A549 (cell line): ENCODE measurements around the gene ZNF423. TPM values are rescaled to one million over a fixed set of nuclear protein-coding genes. Genes with fewer than 3 reads are reported as not detected.
"Not testable (repeated sequence)": the region's sequence is repeated elsewhere in the genome, so short reads cannot be mapped to it uniquely, and the experiment has no call there.

Source experiments
- ATAC-seq, 2 experiments: fragments of 200-7000 bp in 1 of 2; fragments of >200 bp in 1 of 2; cut with Nextera tagmentation in 1 of 2; cut with Tn5 transposase in 1 of 2; 3 replicates each; pipeline versions ENCODE4 v1.8.0 to v1.9.1; 2018 to 2020; ENCODE audit warnings: mild to moderate bottlenecking in 1 of 2, moderate library complexity in 1 of 2
- CTCF ChIA-PET: fragments of 300-600 bp; sonication (Branson Sonifier 250); formaldehyde crosslinking; extraction: SDS; loops from one replicate; lab custom pipeline; 2021; ENCODE audit warnings: antibody characterized with exemption, inconsistent platforms; lab: Yijun Ruan, JAX
- POLR2A ChIA-PET: fragments of 350-600 bp; formaldehyde crosslinking; extraction: SDS; loops from one replicate; lab custom pipeline; 2021; ENCODE audit warnings: antibody characterized with exemption, inconsistent platforms; lab: Yijun Ruan, JAX
- DNase-seq, 2 experiments: peaks; one replicate each; pipeline versions ENCODE4 v3.0.0 to v3.0.0-alpha.2; 2011 to 2016; ENCODE audit warnings: low read depth in 1 of 2, low spot score in 1 of 2
- FAIRE-seq: peaks from 2 replicates; lab custom pipeline; 2011; peaks lifted over from hg19 to GRCh38; lab: Jason Lieb, UNC
- H3K27ac ChIP-seq, 2 experiments: fragments of >200 bp; sonication (Bioruptor Twin); formaldehyde crosslinking; 3 replicates each; pipeline ENCODE4 v1.5.1; 2016 to 2017
- H3K4me1 ChIP-seq: fragments of >200 bp; sonication (Bioruptor Twin); formaldehyde crosslinking; 3 replicates; pipeline ENCODE4 v1.6.1; 2016
- H3K4me2 ChIP-seq: fragments of >200 bp; sonication (Bioruptor Twin); formaldehyde crosslinking; 3 replicates; pipeline ENCODE4 v1.6.1; 2016
- H3K4me3 ChIP-seq: fragments of >200 bp; sonication (Bioruptor Twin); formaldehyde crosslinking; 3 replicates; pipeline ENCODE4 v1.5.1; 2016
- H3K9me3 ChIP-seq: fragments of >200 bp; sonication (Bioruptor Twin); formaldehyde crosslinking; 3 replicates; pipeline ENCODE4 v1.6.1; 2016
- CBX2 ChIP-seq: fragments of 200-600 bp; sonication (generic); IDR thresholded peaks from 2 replicates; pipeline ENCODE4 v1.6.1; 2016; ENCODE audit warnings: low read depth, mild to moderate bottlenecking, borderline replicate concordance
- CEBPB ChIP-seq, 2 experiments: fragments of >200 bp in 1 of 2; sonication (Bioruptor Twin) in 1 of 2; formaldehyde crosslinking in 1 of 2; IDR thresholded peaks; 2 replicates each; pipeline ENCODE4 v1.6.1; 2012 to 2016
- CTCF ChIP-seq: fragments of >200 bp; sonication (Bioruptor Twin); formaldehyde crosslinking; IDR thresholded peaks from 3 replicates; pipeline ENCODE4 v1.5.1; 2016
- E2F6 ChIP-seq: IDR thresholded peaks from 2 replicates; pipeline ENCODE4 v1.6.1; 2012; ENCODE audit warnings: low read depth, borderline replicate concordance
- EHMT2 ChIP-seq: fragments of 200-600 bp; sonication (generic); IDR thresholded peaks from 2 replicates; pipeline ENCODE4 v1.6.1; 2016; ENCODE audit warnings: antibody characterized with exemption, low read depth, mild to moderate bottlenecking, moderate library complexity
- ELK1 ChIP-seq: fragments of 150-350 bp; IDR thresholded peaks from 2 replicates; pipeline ENCODE4 v1.6.1; 2014; ENCODE audit warnings: low read depth, mild to moderate bottlenecking, low read length
- HDAC2 ChIP-seq: fragments of 200-600 bp; sonication (generic); IDR thresholded peaks from 2 replicates; pipeline ENCODE4 v1.6.1; 2016
- HEYL ChIP-seq: fragments of 250-450 bp; sonication (Bioruptor Pico); IDR thresholded peaks from 2 replicates; pipeline ENCODE4 v1.8.0; 2021; ENCODE audit warnings: mild to moderate bottlenecking, moderate library complexity
- HOXB5 ChIP-seq: fragments of 250-450 bp; sonication (Bioruptor Pico); IDR thresholded peaks from 2 replicates; pipeline ENCODE4 v1.5.0; 2020; ENCODE audit warnings: mild to moderate bottlenecking, moderate library complexity
- JUN ChIP-seq, 2 experiments: fragments of >200 bp; sonication (Bioruptor Twin); formaldehyde crosslinking; IDR thresholded peaks; 2 replicates in 1 of 2; 3 replicates in 1 of 2; pipeline ENCODE4 v1.6.1; 2016 to 2017
- KDM1A ChIP-seq: fragments of 200-600 bp; sonication (generic); IDR thresholded peaks from 2 replicates; pipeline ENCODE4 v1.6.1; 2016; ENCODE audit warnings: low read depth, mild to moderate bottlenecking
- KDM5A ChIP-seq: fragments of 200-600 bp; sonication (generic); IDR thresholded peaks from 2 replicates; pipeline ENCODE4 v1.6.1; 2016; ENCODE audit warnings: antibody characterized with exemption, mild to moderate bottlenecking
- MAFK ChIP-seq: fragments of 450-650 bp; IDR thresholded peaks from 2 replicates; pipeline ENCODE4 v1.6.1; 2014; ENCODE audit not compliant: partially characterized antibody
- NR3C1 ChIP-seq: fragments of >200 bp; sonication (Bioruptor Twin); formaldehyde crosslinking; IDR thresholded peaks from 3 replicates; pipeline ENCODE4 v1.6.1; 2017
- POLR2AphosphoS2 ChIP-seq: conservative IDR thresholded peaks from 2 replicates; pipeline ENCODE4 v1.6.1; 2012; ENCODE audit warnings: low read length, improper control_type of control experiment, inconsistent platforms
- SMC3 ChIP-seq: fragments of >200 bp; sonication (Bioruptor Twin); formaldehyde crosslinking; IDR thresholded peaks from 3 replicates; pipeline ENCODE4 v1.6.1; 2018; ENCODE audit warnings: inconsistent platforms
- USF2 ChIP-seq: fragments of 450-650 bp; IDR thresholded peaks from 2 replicates; pipeline ENCODE4 v1.6.1; 2014; ENCODE audit warnings: antibody characterized with exemption
- ZC3H11A ChIP-seq: fragments of 450-650 bp; IDR thresholded peaks from 2 replicates; pipeline ENCODE4 v1.6.1; 2014; ENCODE audit warnings: antibody characterized with exemption, mild to moderate bottlenecking
- ZSCAN20 ChIP-seq: fragments of 250-450 bp; sonication (Bioruptor Pico); IDR thresholded peaks from 2 replicates; pipeline ENCODE4 v1.8.0; 2022; ENCODE audit warnings: mild to moderate bottlenecking, moderate library complexity
- WGBS: methylation state at CpG from one replicate; pipeline ENCODE4 v1.1.6; 2017; ENCODE audit errors: missing lambda C conversion rate; 5-methylcytosine and 5-hydroxymethylcytosine counted together
- polyA plus RNA-seq, 4 experiments: library from polyadenylated mRNA; depleted of rRNA in 3 of 4; stranded (reverse); fragments of >200 nt; fragmentation: RNase III in 1 of 4; extraction: RNeasy Plus Mini Kit Qiagen cat#74134 plus additional on column Dnase treatment in 1 of 4; gene quantifications; 2 replicates in 3 of 4; 3 replicates in 1 of 4; pipeline ENCODE4 v1.2.3, GENCODE V29; 2011 to 2017
- TF ChIP-seq, protein P1 (sequence below): IDR thresholded peaks from 2 replicates; pipeline ENCODE4 v1.6.1; 2012
- TF ChIP-seq, protein P2 (sequence below): fragments of 250-450 bp; sonication (Bioruptor Pico); IDR thresholded peaks from 2 replicates; pipeline ENCODE4 v1.5.0; 2021; ENCODE audit warnings: mild to moderate bottlenecking, moderate library complexity, borderline replicate concordance
- TF ChIP-seq, protein P3 (sequence below): fragments of 250-450 bp; sonication (Bioruptor Pico); IDR thresholded peaks from 2 replicates; pipeline ENCODE4 v1.5.0; 2020; ENCODE audit warnings: low read depth, mild to moderate bottlenecking, moderate library complexity

Gene ZNF423
- polyA plus RNA-seq, 2 of the 4 experiments (the other 2 are of a cell fraction): 0.04 to 0.10 TPM

DNA sequence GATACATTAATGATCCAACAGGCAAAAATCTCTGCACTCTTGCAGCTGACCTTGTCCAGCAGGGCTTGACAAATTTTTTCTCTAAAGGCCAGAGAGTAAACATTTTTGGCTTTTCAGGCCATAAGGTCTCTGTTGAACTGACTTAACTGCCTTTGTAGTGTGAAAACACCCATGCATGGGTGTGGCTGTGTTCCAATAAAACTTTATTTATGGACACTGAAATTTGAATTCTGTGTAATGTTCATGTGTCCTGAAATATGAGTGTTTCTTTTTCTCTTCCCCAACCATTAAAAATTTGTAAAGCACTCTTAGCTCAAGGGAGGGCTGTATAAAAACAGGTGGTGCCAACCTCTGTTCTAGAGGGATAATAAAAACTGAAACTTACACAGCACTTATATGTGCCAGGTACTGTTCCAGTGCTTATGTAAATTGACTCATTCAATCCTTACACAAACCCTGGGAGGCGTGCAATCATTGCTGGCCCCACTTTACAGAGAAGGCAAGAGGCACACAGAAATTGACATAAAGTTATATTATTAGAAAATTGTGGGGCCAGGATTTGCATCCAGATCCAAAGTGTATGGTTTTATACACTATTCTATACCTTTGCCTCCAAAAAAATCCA lies 18.8 kb upstream of the ZNF423 start (continued):
- TF ChIP-seq JUN (IDR thresholded peaks at IDR 0.05) (no peak), E2F6 (no peak)
- TF ChIP-seq, all 56 proteins: peak for 0

- 72% methylated on average over 5 of the region's 5 CpGs for WGBS
- ATAC-seq, H3K9me3 ChIP-seq, FAIRE-seq, DNase-seq, H3K4me3 ChIP-seq, H3K4me2 ChIP-seq, POLR2A ChIA-PET, H3K27ac ChIP-seq, H3K4me1 ChIP-seq: not testable (repeated sequence)
- TF ChIP-seq MAFK: peak; percentile 97
- CTCF ChIA-PET: interaction anchor here (13.1 kb wide), 1 partner anchor 14 kb away, joined by 116 read pairs; the partner anchor contains the start of gene ZNF423
Measured at GRCh38 chr16:49871824-49872223, 15.9 kb upstream of the ZNF423 start.

DNA sequence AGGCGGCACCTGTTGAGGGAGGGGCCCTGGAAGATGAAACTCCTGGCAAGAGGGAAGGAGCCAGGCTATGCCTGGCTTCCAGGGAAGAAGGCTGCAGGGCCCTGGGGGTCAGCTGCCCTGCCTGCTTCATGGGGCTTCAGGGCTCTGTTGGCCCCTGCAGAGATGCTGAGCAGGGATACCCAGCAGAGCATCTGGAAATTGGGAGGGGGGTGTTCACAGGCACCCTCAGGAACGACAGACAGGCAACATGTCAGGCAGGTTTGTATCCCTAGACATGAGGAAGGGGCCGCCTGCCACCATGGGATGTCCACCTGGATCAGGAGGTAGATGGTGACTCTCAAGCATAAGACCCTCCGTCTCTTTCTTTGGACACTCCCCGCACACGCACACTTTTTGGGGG lies 13.8 kb upstream of the ZNF423 start:
- no peaks in the 10 kb centered on the region for H3K4me1 ChIP-seq
- ChIA-PET CTCF (interaction anchor here (13.1 kb wide), 1 partner anchor 12 kb away, joined by 116 read pairs; the partner anchor contains the start of gene ZNF423), POLR2A (no interaction called here)
- FAIRE-seq (no peak), ATAC-seq (no peak), DNase-seq (no peak)
- WGBS: 46% methylated on average over 6 of the region's 6 CpGs
- no peak overlapping the region for H3K4me2 ChIP-seq
- no peak overlapping the region for H3K27ac ChIP-seq
- H3K9me3 ChIP-seq: no peaks in the 10 kb centered on the region
- TF ChIP-seq SMC3 (no peak), ZSCAN20 (no peak), POLR2AphosphoS2 (no peak), HOXB5 (CRISPR knock-in tag) (no peak), CTCF (no peak), ZC3H11A (no peak)
- TF ChIP-seq, all 56 proteins: peak for 0
- H3K4me3 ChIP-seq: no peak overlapping the region

DNA sequence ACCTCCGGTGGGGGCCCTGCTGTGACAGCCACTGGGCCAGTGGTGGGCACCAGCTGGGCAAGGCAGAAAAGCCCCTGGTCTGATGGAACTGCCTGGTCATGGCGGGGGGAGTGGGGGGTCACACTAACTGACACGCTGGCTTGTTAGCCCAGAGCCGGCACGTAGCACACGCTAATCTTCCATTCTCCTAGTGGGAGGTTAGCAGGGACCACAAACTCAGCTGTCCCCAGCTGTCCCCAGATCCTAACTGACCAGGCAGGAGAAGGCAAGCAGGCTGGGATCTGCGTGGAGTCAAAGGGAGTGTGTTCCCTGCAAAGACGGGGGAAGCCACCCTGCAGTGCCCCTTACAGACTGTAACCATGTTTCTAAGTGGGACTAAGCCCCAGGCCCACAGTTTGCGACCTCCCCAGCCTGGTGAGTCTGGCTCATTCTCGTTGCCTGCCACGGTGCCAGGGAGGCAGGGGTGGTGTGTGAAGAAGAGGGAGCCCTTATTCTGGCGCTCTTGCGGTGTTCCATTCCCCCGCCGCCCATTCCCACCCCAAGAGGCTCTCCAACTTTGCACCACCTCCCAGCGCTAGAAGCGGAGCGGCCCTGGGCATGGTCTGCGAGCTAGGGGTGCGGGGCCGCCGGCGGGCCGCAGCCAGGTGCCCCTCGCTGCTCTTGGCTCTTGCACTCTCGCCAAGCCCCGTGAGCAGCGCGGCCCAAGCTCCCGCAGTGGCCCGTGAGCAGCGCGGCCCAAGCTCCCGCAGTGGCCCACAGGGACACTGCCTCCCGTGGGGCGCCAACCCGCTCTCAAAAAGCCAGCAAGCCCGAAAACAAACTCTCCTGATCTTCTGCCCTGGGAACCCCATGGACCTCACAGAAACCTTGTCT lies 12.1 kb upstream of the ZNF423 start:
- ChIA-PET CTCF (interaction anchor here (0.8 to 13.1 kb wide), 6 partner anchors 9 to 376 kb away, joined by 3 to 116 read pairs (median 4); partner anchors contain the start of gene ZNF423), POLR2A (no interaction called here)
- Histone ChIP-seq H3K4me2 (no peak overlapping the region), H3K9me3 (no peaks in the 10 kb centered on the region), H3K27ac (no peak overlapping the region), H3K4me3 (no peak overlapping the region), H3K4me1 (no peaks in the 10 kb centered on the region)
- DNase-seq (no peak), ATAC-seq (no peak; a peak in 1 of 6 replicates), FAIRE-seq (no peak)
- WGBS: 42% methylated on average over 25 of the region's 38 CpGs
- TF ChIP-seq KDM1A (no peak), ELK1 (no peak), USF2 (no peak), KDM5A (no peak), CEBPB (IDR thresholded peaks at IDR 0.05) (no peak), EHMT2 (no peak), HEYL (no peak), CBX2 (no peak), HDAC2 (no peak), NR3C1 (no peak), ZSCAN20 (no peak)
- TF ChIP-seq, protein P1, sequence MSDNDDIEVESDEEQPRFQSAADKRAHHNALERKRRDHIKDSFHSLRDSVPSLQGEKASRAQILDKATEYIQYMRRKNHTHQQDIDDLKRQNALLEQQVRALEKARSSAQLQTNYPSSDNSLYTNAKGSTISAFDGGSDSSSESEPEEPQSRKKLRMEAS: no peak
- TF ChIP-seq, protein P2, sequence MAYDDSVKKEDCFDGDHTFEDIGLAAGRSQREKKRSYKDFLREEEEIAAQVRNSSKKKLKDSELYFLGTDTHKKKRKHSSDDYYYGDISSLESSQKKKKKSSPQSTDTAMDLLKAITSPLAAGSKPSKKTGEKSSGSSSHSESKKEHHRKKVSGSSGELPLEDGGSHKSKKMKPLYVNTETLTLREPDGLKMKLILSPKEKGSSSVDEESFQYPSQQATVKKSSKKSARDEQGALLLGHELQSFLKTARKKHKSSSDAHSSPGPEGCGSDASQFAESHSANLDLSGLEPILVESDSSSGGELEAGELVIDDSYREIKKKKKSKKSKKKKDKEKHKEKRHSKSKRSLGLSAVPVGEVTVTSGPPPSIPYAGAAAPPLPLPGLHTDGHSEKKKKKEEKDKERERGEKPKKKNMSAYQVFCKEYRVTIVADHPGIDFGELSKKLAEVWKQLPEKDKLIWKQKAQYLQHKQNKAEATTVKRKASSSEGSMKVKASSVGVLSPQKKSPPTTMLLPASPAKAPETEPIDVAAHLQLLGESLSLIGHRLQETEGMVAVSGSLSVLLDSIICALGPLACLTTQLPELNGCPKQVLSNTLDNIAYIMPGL (CRISPR knock-in tag): no peak
- TF ChIP-seq, protein P3, sequence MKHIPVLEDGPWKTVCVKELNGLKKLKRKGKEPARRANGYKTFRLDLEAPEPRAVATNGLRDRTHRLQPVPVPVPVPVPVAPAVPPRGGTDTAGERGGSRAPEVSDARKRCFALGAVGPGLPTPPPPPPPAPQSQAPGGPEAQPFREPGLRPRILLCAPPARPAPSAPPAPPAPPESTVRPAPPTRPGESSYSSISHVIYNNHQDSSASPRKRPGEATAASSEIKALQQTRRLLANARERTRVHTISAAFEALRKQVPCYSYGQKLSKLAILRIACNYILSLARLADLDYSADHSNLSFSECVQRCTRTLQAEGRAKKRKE: no peak
